ENCODE measurements around the gene GLCCI1. TPM values are rescaled to one million over a fixed set of nuclear protein-coding genes. Genes with fewer than 3 reads are reported as not detected.

Gene GLCCI1
- total and polyA plus RNA-seq, 10 of the 15 experiments (the other 5 are each of a cell fraction or from before 2014, with no cell fraction given), result 12.6 to 92.0 (median 27.6) TPM

GRCh38 chr7:8058852-8059251, 90.3 kb downstream of the GLCCI1 start:
- no peak overlapping the region for H2AFZ ChIP-seq (ENCODE audit: control insufficient read depth, low read depth, low read length)
- DNase-seq (ENCODE audit: low read depth, low spot score), result no peak
- ChIA-PET CTCF (no interaction called here), SMC1A (ENCODE audit: uncharacterized antibody, unreplicated experiment) (no interaction called here), RAD21 (ENCODE audit: unreplicated experiment) (no interaction called here), POLR2A (no interaction called here)
- WGBS (ENCODE audit: insufficient coverage, insufficient replicate concordance, low lambda C conversion rate, missing lambda C conversion rate), result 99% methylated on average over 4 of the region's 4 CpGs
- no peak overlapping the region for H3K4me2 ChIP-seq (ENCODE audit: control insufficient read depth, insufficient read depth)
- no peak for FAIRE-seq
- no peak overlapping the region for H3K27ac ChIP-seq (ENCODE audit: control insufficient read depth, insufficient read depth)
- no peaks in the 10 kb centered on the region for H3K27me3 ChIP-seq (replicated peaks in 1 of 2; ENCODE audit: control insufficient read depth in 2 of 2, insufficient read depth in 2 of 2, low read length in 1 of 2)
- H3K79me2 ChIP-seq (ENCODE audit: control insufficient read depth, insufficient read depth, low read length), result no peaks in the 10 kb centered on the region; the same call in 1 of the 2 replicates
- in situ Hi-C loops (cut with MboI), result no loop called here
- TF ChIP-seq, protein P1, sequence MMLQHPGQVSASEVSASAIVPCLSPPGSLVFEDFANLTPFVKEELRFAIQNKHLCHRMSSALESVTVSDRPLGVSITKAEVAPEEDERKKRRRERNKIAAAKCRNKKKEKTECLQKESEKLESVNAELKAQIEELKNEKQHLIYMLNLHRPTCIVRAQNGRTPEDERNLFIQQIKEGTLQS (IDR thresholded peaks at IDR 0.05; ENCODE audit: borderline replicate concordance, extremely low read depth, low read depth, low read length), result no peak
- TF ChIP-seq RFX5 (IDR thresholded peaks at IDR 0.05; ENCODE audit: low read depth, low read length) (no peak), ETV6 (conservative IDR thresholded peaks at IDR 0.05 in 1 of 2, IDR thresholded peaks at IDR 0.05 in 1 of 2; ENCODE audit: borderline replicate concordance in 1 of 2, low read depth in 1 of 2) (no peak), SREBF1 (IDR thresholded peaks at IDR 0.05; ENCODE audit: low read length) (no peak), BHLHE40 (IDR thresholded peaks at IDR 0.05; ENCODE audit: borderline replicate concordance in 1 of 2, low read depth in 2 of 2, low read length in 1 of 2) (no peak), BCL11A (IDR thresholded peaks at IDR 0.05; ENCODE audit: low read depth, low read length) (no peak), ZNF24 (IDR thresholded peaks at IDR 0.05) (no peak), NFYA (IDR thresholded peaks at IDR 0.05; ENCODE audit: borderline replicate concordance, low read depth, low read length) (no peak), SPI1 (IDR thresholded peaks at IDR 0.05; ENCODE audit: borderline replicate concordance, insufficient read depth, low read depth, low read length) (no peak), SIN3A (IDR thresholded peaks at IDR 0.05; ENCODE audit: low read depth, low read length) (no peak)
- H3K4me1 ChIP-seq (ENCODE audit: control insufficient read depth, insufficient read depth, low read length), result no peaks in the 10 kb centered on the region
- H3K9ac ChIP-seq (ENCODE audit: control insufficient read depth, insufficient read depth, low read length), result no peak overlapping the region
- intact Hi-C loops (cut with micrococcal nuclease; ENCODE audit: unreplicated experiment), result no loop called here
- no TSS peak for BruUV-seq (replicated peaks)
- ATAC-seq, result no peak
- H4K20me1 ChIP-seq (ENCODE audit: control insufficient read depth, insufficient read depth), result no peaks in the 10 kb centered on the region
- H3K36me3 ChIP-seq (ENCODE audit: control insufficient read depth in 2 of 2, insufficient read depth in 2 of 2, low read length in 1 of 2), result peaks cover 4 to 33% of the 10 kb centered on the region in 2 experiments
- no peak overlapping the region for H3K4me3 ChIP-seq
- peaks cover 5% of the 10 kb centered on the region; the same call in 2 of the 3 replicates for H3K9me3 ChIP-seq (replicated peaks; ENCODE audit: control insufficient read depth, insufficient read depth, low read length)
